ENCODE data around the gene MUC13. TPM values are rescaled to one million over a fixed set of nuclear protein-coding genes. Genes with fewer than 3 reads are reported as not detected.

The MUC13 gene
- total and polyA plus RNA-seq, 9 of the 15 experiments (the other 6 are each of a cell fraction or from before 2014, with no cell fraction given) = 0.09 TPM; not detected in 8

GRCh38 chr3:124876401-124876878 lies 58.1 kb downstream of the MUC13 start (continued):
- TF ChIP-seq, protein P1, sequence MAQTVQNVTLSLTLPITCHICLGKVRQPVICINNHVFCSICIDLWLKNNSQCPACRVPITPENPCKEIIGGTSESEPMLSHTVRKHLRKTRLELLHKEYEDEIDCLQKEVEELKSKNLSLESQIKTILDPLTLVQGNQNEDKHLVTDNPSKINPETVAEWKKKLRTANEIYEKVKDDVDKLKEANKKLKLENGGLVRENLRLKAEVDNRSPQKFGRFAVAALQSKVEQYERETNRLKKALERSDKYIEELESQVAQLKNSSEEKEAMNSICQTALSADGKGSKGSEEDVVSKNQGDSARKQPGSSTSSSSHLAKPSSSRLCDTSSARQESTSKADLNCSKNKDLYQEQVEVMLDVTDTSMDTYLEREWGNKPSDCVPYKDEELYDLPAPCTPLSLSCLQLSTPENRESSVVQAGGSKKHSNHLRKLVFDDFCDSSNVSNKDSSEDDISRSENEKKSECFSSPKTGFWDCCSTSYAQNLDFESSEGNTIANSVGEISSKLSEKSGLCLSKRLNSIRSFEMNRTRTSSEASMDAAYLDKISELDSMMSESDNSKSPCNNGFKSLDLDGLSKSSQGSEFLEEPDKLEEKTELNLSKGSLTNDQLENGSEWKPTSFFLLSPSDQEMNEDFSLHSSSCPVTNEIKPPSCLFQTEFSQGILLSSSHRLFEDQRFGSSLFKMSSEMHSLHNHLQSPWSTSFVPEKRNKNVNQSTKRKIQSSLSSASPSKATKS (CRISPR knock-in tag; IDR thresholded peaks at IDR 0.05) = no peak
- TF ChIP-seq ZNF444 (CRISPR knock-in tag; IDR thresholded peaks at IDR 0.05) (no peak), KLF16 (IDR thresholded peaks at IDR 0.05) (no peak; the same call in 1 of the 2 replicates), CHD4 (IDR thresholded peaks at IDR 0.05; ENCODE audit: insufficient read depth, insufficient replicate concordance, low read depth, low read length, poor library complexity, severe bottlenecking) (no peak), ZNF512 (tag; IDR thresholded peaks at IDR 0.05) (no peak), RB1 (IDR thresholded peaks at IDR 0.05; ENCODE audit: low read depth) (0 out of 2 replicates have a peak, but pooled peaks have one; percentile 44), CTBP1 (IDR thresholded peaks at IDR 0.05; ENCODE audit: borderline replicate concordance) (peak; percentile 87), ZC3H11A (IDR thresholded peaks at IDR 0.05; ENCODE audit: low read depth, low read length) (no peak), RNF2 (IDR thresholded peaks at IDR 0.05) (no peak), ZNF561 (CRISPR knock-in tag; conservative IDR thresholded peaks at IDR 0.05) (no peak), ZNF12 (CRISPR knock-in tag; IDR thresholded peaks at IDR 0.05) (no peak), PPARD (CRISPR knock-in tag; IDR thresholded peaks at IDR 0.05) (no peak), ESRRA (IDR thresholded peaks at IDR 0.05; ENCODE audit: borderline replicate concordance, low read depth) (0 out of 2 replicates have a peak, but pooled peaks have one; percentile 21), JUND (IDR thresholded peaks at IDR 0.05; ENCODE audit: borderline replicate concordance, low read depth, low read length) (peak; percentile 67; the same call in 1 of the 2 replicates), JUND (tag; IDR thresholded peaks at IDR 0.05; ENCODE audit: borderline replicate concordance, low read depth, low read length) (peak; percentile 20; the same call in 1 of the 3 replicates)
- TF ChIP-seq, protein P2, sequence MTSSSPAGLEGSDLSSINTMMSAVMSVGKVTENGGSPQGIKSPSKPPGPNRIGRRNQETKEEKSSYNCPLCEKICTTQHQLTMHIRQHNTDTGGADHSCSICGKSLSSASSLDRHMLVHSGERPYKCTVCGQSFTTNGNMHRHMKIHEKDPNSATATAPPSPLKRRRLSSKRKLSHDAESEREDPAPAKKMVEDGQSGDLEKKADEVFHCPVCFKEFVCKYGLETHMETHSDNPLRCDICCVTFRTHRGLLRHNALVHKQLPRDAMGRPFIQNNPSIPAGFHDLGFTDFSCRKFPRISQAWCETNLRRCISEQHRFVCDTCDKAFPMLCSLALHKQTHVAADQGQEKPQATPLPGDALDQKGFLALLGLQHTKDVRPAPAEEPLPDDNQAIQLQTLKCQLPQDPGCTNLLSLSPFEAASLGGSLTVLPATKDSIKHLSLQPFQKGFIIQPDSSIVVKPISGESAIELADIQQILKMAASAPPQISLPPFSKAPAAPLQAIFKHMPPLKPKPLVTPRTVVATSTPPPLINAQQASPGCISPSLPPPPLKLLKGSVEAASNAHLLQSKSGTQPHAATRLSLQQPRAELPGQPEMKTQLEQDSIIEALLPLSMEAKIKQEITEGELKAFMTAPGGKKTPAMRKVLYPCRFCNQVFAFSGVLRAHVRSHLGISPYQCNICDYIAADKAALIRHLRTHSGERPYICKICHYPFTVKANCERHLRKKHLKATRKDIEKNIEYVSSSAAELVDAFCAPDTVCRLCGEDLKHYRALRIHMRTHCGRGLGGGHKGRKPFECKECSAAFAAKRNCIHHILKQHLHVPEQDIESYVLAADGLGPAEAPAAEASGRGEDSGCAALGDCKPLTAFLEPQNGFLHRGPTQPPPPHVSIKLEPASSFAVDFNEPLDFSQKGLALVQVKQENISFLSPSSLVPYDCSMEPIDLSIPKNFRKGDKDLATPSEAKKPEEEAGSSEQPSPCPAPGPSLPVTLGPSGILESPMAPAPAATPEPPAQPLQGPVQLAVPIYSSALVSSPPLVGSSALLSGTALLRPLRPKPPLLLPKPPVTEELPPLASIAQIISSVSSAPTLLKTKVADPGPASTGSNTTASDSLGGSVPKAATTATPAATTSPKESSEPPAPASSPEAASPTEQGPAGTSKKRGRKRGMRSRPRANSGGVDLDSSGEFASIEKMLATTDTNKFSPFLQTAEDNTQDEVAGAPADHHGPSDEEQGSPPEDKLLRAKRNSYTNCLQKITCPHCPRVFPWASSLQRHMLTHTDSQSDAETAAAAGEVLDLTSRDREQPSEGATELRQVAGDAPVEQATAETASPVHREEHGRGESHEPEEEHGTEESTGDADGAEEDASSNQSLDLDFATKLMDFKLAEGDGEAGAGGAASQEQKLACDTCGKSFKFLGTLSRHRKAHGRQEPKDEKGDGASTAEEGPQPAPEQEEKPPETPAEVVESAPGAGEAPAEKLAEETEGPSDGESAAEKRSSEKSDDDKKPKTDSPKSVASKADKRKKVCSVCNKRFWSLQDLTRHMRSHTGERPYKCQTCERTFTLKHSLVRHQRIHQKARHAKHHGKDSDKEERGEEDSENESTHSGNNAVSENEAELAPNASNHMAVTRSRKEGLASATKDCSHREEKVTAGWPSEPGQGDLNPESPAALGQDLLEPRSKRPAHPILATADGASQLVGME (CRISPR knock-in tag; IDR thresholded peaks at IDR 0.05) = no peak

Data from K562 (cell line).